ENCODE measurements around the gene DPP10. TPM values are rescaled to one million over a fixed set of nuclear protein-coding genes. Genes with fewer than 3 reads are reported as not detected.

The DPP10 gene
- total and polyA plus RNA-seq, 10 of the 15 experiments (the other 5 are each of a cell fraction or from before 2014, with no cell fraction given): not detected

GRCh38 chr2:114436329-114436728 is 6.1 kb upstream of the DPP10 start:
- FAIRE-seq (no peak), DNase-seq (ENCODE audit: low read depth, low spot score) (no peak), ATAC-seq (no peak)
- Histone ChIP-seq H3K36me3 (ENCODE audit: control insufficient read depth in 2 of 2, insufficient read depth in 2 of 2, low read length in 1 of 2) (no peaks in the 10 kb centered on the region), H3K79me2 (ENCODE audit: control insufficient read depth, insufficient read depth, low read length) (no peaks in the 10 kb centered on the region), H3K4me2 (ENCODE audit: control insufficient read depth, insufficient read depth) (no peak overlapping the region), H3K4me3 (no peak overlapping the region), H3K9ac (ENCODE audit: control insufficient read depth, insufficient read depth, low read length) (no peak overlapping the region), H3K9me3 (replicated peaks; ENCODE audit: control insufficient read depth, insufficient read depth, low read length) (no peaks in the 10 kb centered on the region), H3K27ac (ENCODE audit: control insufficient read depth, insufficient read depth) (no peak overlapping the region), H3K4me1 (ENCODE audit: control insufficient read depth, insufficient read depth, low read length) (no peaks in the 10 kb centered on the region), H4K20me1 (ENCODE audit: control insufficient read depth, insufficient read depth) (no peaks in the 10 kb centered on the region), H2AFZ (ENCODE audit: control insufficient read depth, low read depth, low read length) (no peak overlapping the region), H3K27me3 (replicated peaks in 1 of 2; ENCODE audit: control insufficient read depth in 2 of 2, insufficient read depth in 2 of 2, low read length in 1 of 2) (no peaks in the 10 kb centered on the region)
- no TSS peak for BruUV-seq (replicated peaks)
- ChIA-PET CTCF (no interaction called here), POLR2A (no interaction called here), RAD21 (ENCODE audit: unreplicated experiment) (no interaction called here), SMC1A (ENCODE audit: uncharacterized antibody, unreplicated experiment) (interaction anchor here (0.5 kb wide), 1 partner anchor 37 kb away, joined by 3 read pairs; no protein-coding TSS in a partner anchor)
- intact Hi-C loops (cut with micrococcal nuclease; ENCODE audit: unreplicated experiment) (no loop called here), in situ Hi-C loops (cut with MboI) (no loop called here)
- WGBS (ENCODE audit: insufficient coverage, insufficient replicate concordance, low lambda C conversion rate, missing lambda C conversion rate): 19% methylated on average over 1 of the region's 1 CpG
- TF ChIP-seq CHD4 (IDR thresholded peaks at IDR 0.05): no peak
- no peak for TF ChIP-seq CBX3 (IDR thresholded peaks at IDR 0.05; ENCODE audit: borderline replicate concordance, low read depth)
- TF ChIP-seq SMAD1 (IDR thresholded peaks at IDR 0.05; ENCODE audit: low read depth, partially characterized antibody): no peak

- H4K20me1 ChIP-seq (ENCODE audit: control insufficient read depth, insufficient read depth): no peaks in the 10 kb centered on the region
- H3K27me3 ChIP-seq (replicated peaks in 1 of 2; ENCODE audit: control insufficient read depth in 2 of 2, insufficient read depth in 2 of 2, low read length in 1 of 2): no peaks in the 10 kb centered on the region
- no peak overlapping the region for H3K9ac ChIP-seq (ENCODE audit: control insufficient read depth, insufficient read depth, low read length)
- CTCF ChIA-PET: no interaction called here
- no peak overlapping the region for H3K4me3 ChIP-seq
- no peak overlapping the region for H3K27ac ChIP-seq (ENCODE audit: control insufficient read depth, insufficient read depth)
- TF ChIP-seq POLR2AphosphoS2 (IDR thresholded peaks at IDR 0.05; ENCODE audit: low read depth, low read length) (no peak), MXI1 (IDR thresholded peaks at IDR 0.05; ENCODE audit: low read depth, low read length) (no peak), NFIC (IDR thresholded peaks at IDR 0.05; ENCODE audit: low read depth, low read length) (no peak), POLR2A (IDR thresholded peaks at IDR 0.05; ENCODE audit: low read depth, low read length) (no peak), TCF7 (IDR thresholded peaks at IDR 0.05; ENCODE audit: borderline replicate concordance) (no peak)
- H3K79me2 ChIP-seq (ENCODE audit: control insufficient read depth, insufficient read depth, low read length): no peaks in the 10 kb centered on the region
- intact Hi-C loops (cut with micrococcal nuclease; ENCODE audit: unreplicated experiment) (no loop called here), in situ Hi-C loops (cut with MboI) (no loop called here)
- no peaks in the 10 kb centered on the region for H3K4me1 ChIP-seq (ENCODE audit: control insufficient read depth, insufficient read depth, low read length)
- no peak for DNase-seq (ENCODE audit: low read depth, low spot score)
- H3K4me2 ChIP-seq (ENCODE audit: control insufficient read depth, insufficient read depth): no peak overlapping the region
- no peaks in the 10 kb centered on the region for H3K9me3 ChIP-seq (replicated peaks; ENCODE audit: control insufficient read depth, insufficient read depth, low read length)
- RAD21 ChIA-PET (ENCODE audit: unreplicated experiment): no interaction called here
- no peak for ATAC-seq
- SMC1A ChIA-PET (ENCODE audit: uncharacterized antibody, unreplicated experiment): no interaction called here
- no peak overlapping the region for H2AFZ ChIP-seq (ENCODE audit: control insufficient read depth, low read depth, low read length)
- H3K36me3 ChIP-seq (ENCODE audit: control insufficient read depth in 2 of 2, insufficient read depth in 2 of 2, low read length in 1 of 2): no peaks in the 10 kb centered on the region
- FAIRE-seq: no peak
- 30% methylated on average over 4 of the region's 4 CpGs for WGBS (ENCODE audit: insufficient coverage, insufficient replicate concordance, low lambda C conversion rate, missing lambda C conversion rate)
- BruUV-seq (replicated peaks): no TSS peak
- POLR2A ChIA-PET: no interaction called here
These were observed 4.1 kb downstream of the DPP10 start for GRCh38 chr2:114446571-114446970.

All from GM12878 (cell line).